Keratinocyte (primary cell): ENCODE results near the gene TENM3. TPM values are rescaled to one million over a fixed set of nuclear protein-coding genes. Genes with fewer than 3 reads are reported as not detected.

ENCODE experiments used
- DNase-seq: peaks from one replicate; pipeline ENCODE4 v3.0.0-alpha.2; 2011; ENCODE audit warnings: low read depth, missing footprints, low spot score
- FAIRE-seq: peaks from 2 replicates; lab custom pipeline; 2011; peaks lifted over from hg19 to GRCh38; lab: Jason Lieb, UNC
- H2AFZ ChIP-seq: 2 replicates; pipeline ENCODE4 v1.6.0; 2012; ENCODE audit warnings: low read length, control low read depth, inconsistent platforms; ENCODE audit not compliant: control insufficient read depth
- H3K27ac ChIP-seq: 2 replicates; pipeline ENCODE4 v1.5.1; 2011; ENCODE audit warnings: low read length; ENCODE audit not compliant: control insufficient read depth, insufficient read depth
- H3K27me3 ChIP-seq: 3 replicates; pipeline ENCODE4 v1.6.0; 2011; ENCODE audit warnings: low read length; ENCODE audit not compliant: control insufficient read depth, insufficient read depth; ENCODE audit errors: extremely low read depth
- H3K36me3 ChIP-seq, 2 experiments: 2 replicates in 1 of 2; 3 replicates in 1 of 2; pipeline ENCODE4 v1.5.1; 2011; ENCODE audit warnings: low read length in 2 of 2, mild to moderate bottlenecking in 1 of 2; ENCODE audit not compliant: control insufficient read depth in 2 of 2, insufficient read depth in 2 of 2; ENCODE audit errors: extremely low read depth in 1 of 2
- H3K4me1 ChIP-seq: 3 replicates; pipeline ENCODE4 v1.5.1; 2011; ENCODE audit warnings: low read length; ENCODE audit not compliant: control insufficient read depth, insufficient read depth; ENCODE audit errors: extremely low read depth
- H3K4me2 ChIP-seq: 3 replicates; pipeline ENCODE4 v1.6.0; 2011; ENCODE audit warnings: low read depth, low read length; ENCODE audit not compliant: control insufficient read depth, insufficient read depth; ENCODE audit errors: extremely low read depth
- H3K4me3 ChIP-seq, 3 experiments: fragments of 200-600 bp in 1 of 3; sonication (generic) in 1 of 3; 2 replicates in 2 of 3; 3 replicates in 1 of 3; pipeline ENCODE4 v1.5.1; 2011 to 2016; ENCODE audit warnings: low read length in 3 of 3, mild to moderate bottlenecking in 3 of 3, control low read depth in 2 of 3, inconsistent platforms in 1 of 3, low read depth in 1 of 3, mixed read lengths in 1 of 3, mixed run types in 1 of 3, moderate library complexity in 1 of 3; ENCODE audit not compliant: control insufficient read depth in 2 of 3, insufficient read depth in 2 of 3; ENCODE audit errors: extremely low read depth in 1 of 3
- H3K79me2 ChIP-seq: 2 replicates; pipeline ENCODE4 v1.6.0; 2012; ENCODE audit warnings: low read length; ENCODE audit not compliant: control insufficient read depth, insufficient read depth
- H3K9ac ChIP-seq: 3 replicates; pipeline ENCODE4 v1.6.0; 2011; ENCODE audit warnings: low read length; ENCODE audit not compliant: control insufficient read depth, insufficient read depth; ENCODE audit errors: extremely low read depth
- H3K9me1 ChIP-seq: 3 replicates; pipeline ENCODE4 v1.6.0; 2011; ENCODE audit warnings: low read length; ENCODE audit not compliant: control insufficient read depth, insufficient read depth; ENCODE audit errors: extremely low read depth
- H3K9me3 ChIP-seq: 2 replicates; pipeline ENCODE4 v1.5.1; 2012; ENCODE audit warnings: low read depth, low read length; ENCODE audit not compliant: control insufficient read depth
- H4K20me1 ChIP-seq: 3 replicates; pipeline ENCODE4 v1.6.0; 2011; ENCODE audit warnings: low read length; ENCODE audit not compliant: control insufficient read depth, insufficient read depth; ENCODE audit errors: extremely low read depth
- CTCF ChIP-seq, 3 experiments: IDR thresholded peaks in 1 of 3; conservative IDR thresholded peaks in 1 of 3; optimal IDR thresholded peaks in 1 of 3; 2 replicates in 2 of 3; 3 replicates in 1 of 3; pipeline versions ENCODE3 to v1.5.1; 2011; ENCODE audit warnings: low read length in 3 of 3, mild to moderate bottlenecking in 3 of 3, moderate library complexity in 2 of 3, control low read depth in 1 of 3, inconsistent platforms in 1 of 3; ENCODE audit not compliant: insufficient read depth in 2 of 3; ENCODE audit errors: extremely low read depth in 1 of 3
- EZH2 ChIP-seq: IDR thresholded peaks from one replicate; pipeline ENCODE4 v1.6.1; 2012; ENCODE audit warnings: inconsistent platforms, mild to moderate bottlenecking, low read length, moderate library complexity
- dilution Hi-C: fragments of 300-500 bp; cut with MboI; formaldehyde crosslinking; loops from one replicate; pipeline ENCODE4 v1.7.0; 2020; ENCODE audit warnings: low sequenced_read_pairs; ENCODE audit not compliant: extremely low pct_ligation_motif_present
- polyA plus RNA-seq, 5 experiments: library from polyadenylated mRNA; depleted of rRNA in 3 of 5; stranded (reverse) in 3 of 5; stranded (forward) in 1 of 5; unstranded in 1 of 5; fragments of >200 nt; gene quantifications; 1 replicate in 1 of 5; 2 replicates in 3 of 5; 3 replicates in 1 of 5; pipeline versions ENCODE4 v1.2.1 to v1.2.3, GENCODE V29; 2011 to 2012; ENCODE audit warnings: missing spikeins in 2 of 5, low read depth in 1 of 5, low replicate concordance in 1 of 5

Gene TENM3
- polyA plus RNA-seq, 1 donor (not counting 4 experiments of a cell fraction or from before 2014, with no cell fraction given) = 17.0 TPM

DNA sequence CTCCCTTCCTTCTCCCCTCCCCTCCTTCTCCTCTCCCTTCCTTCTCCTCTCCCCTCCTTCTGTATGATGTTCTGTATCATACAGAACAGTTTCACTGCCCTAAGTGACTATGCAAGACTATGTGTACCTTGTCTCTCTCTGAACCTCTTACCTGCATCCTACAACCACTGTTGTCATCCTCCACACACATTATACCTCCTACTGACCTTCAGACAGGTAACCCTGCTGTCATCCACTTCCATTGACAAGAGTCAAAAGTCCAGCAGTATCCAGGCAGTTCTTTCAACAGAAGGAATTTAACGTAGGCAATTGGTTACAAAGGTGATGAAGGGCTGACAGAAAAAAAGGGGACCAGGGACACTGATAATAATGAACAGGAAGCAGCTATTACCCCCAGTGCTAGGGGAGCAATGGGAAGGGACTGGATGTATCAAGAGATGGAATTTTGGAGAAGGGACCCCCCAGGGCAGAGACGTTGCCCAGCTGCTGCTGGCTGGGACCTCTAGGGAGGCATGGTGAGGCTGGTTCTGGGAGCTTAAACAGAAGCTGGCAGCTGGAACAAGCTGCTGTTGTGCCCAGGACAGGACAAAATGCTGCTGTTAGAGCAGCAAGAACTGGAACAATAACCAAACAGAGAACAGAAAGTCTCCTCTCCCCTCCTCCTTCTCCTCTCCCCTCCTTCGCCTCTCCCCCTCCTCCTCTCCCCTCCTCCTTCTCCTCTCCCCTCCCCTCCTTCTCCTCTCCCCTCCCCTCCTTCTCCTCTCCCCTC, 589.3 kb downstream of the TENM3 start:
- Histone ChIP-seq H3K79me2 (no peaks in the 10 kb centered on the region), H4K20me1 (no peaks in the 10 kb centered on the region), H3K9ac (no peak overlapping the region), H2AFZ (no peak overlapping the region), H3K4me1 (no peaks in the 10 kb centered on the region), H3K9me3 (no peaks in the 10 kb centered on the region), H3K9me1 (no peaks in the 10 kb centered on the region), H3K27me3 (peaks cover 5% of the 10 kb centered on the region), H3K36me3 (no peaks in the 10 kb centered on the region), H3K4me3 (no peak overlapping the region), H3K27ac (no peak overlapping the region), H3K4me2 (no peak overlapping the region)
- DNase-seq (no peak), FAIRE-seq (no peak)
- dilution Hi-C loops = no loop called here
- no peak for TF ChIP-seq EZH2

DNA sequence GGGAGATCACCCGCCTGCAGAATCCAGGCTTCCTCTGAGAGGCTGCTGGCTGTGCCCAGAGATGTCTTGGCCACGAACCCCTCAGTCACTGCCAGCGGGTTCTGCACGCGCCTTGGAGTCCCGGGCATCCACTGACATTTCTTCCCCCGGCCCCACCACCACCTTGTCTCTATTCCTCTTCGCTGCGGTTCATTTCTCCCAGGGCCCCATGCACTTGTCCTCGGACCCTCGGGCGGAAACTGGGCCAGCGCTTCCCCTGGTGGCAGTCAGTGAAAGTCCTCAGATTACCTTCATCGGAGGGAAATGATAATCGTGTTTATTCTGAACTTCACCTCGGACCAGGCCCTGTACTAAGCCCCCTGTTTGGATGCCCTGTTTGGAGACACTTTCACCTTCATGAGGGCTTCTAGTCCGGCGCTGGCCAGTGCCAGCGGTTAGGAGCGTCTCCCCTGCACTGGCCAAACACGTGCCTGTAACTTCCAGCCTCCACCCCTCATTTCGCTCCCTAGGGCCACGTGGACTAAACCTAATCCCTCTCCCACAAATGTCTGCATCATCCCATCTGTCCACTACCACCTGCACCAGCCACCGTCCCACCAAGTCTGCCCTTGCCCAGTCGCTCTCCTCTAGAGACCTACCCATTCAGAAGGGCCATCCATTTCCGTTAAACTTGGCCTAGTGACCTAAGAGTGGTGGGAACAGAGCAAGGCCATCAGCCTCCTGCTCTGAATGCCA, 592.0 kb downstream of the TENM3 start:
- Histone ChIP-seq H3K36me3 (no peaks in the 10 kb centered on the region), H3K9me3 (no peaks in the 10 kb centered on the region), H4K20me1 (no peaks in the 10 kb centered on the region), H3K4me1 (no peaks in the 10 kb centered on the region), H3K4me2 (no peak overlapping the region), H3K27me3 (peaks cover 5% of the 10 kb centered on the region), H2AFZ (no peak overlapping the region), H3K9ac (no peak overlapping the region), H3K79me2 (no peaks in the 10 kb centered on the region), H3K27ac (no peak overlapping the region), H3K9me1 (no peaks in the 10 kb centered on the region), H3K4me3 (no peak overlapping the region)
- no peak for FAIRE-seq
- dilution Hi-C loops = no loop called here
- TF ChIP-seq EZH2 (no peak), CTCF (optimal IDR thresholded peaks at IDR 0.05 in 1 of 3, IDR thresholded peaks at IDR 0.05 in 1 of 3, conservative IDR thresholded peaks at IDR 0.05 in 1 of 3; ENCODE audit: extremely low read depth in 1 of 3, insufficient read depth in 2 of 3, low read length in 3 of 3) (no peak)
- DNase-seq = no peak
